Measurements from ENCODE around the gene ZMYM1.
"Not testable (repeated sequence)": the region's sequence is repeated elsewhere in the genome, so short reads cannot be mapped to it uniquely, and the experiment has no call there.

The ZMYM1 gene

DNA sequence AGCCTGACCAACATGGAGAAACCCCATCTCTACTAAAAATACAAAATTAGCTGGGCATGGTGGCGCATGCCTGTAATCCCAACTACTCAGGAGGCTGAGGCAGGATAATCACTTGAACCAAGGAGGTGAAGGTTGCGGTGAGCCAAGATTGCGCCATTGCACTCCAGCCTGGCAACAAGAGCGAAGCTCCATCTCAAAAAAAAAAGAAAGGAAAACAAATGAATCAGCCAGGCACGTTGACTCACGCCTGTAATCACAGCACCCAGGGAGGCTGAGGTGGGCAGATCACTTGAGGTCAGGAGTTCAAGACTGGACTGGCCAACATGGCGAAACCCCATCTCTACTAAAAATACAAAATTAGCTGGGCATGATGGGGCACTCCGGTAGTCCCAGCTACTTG, 2.8 kb upstream of the ZMYM1 start:
- not testable (repeated sequence) for DNase-seq (ENCODE audit: low read depth)

DNA sequence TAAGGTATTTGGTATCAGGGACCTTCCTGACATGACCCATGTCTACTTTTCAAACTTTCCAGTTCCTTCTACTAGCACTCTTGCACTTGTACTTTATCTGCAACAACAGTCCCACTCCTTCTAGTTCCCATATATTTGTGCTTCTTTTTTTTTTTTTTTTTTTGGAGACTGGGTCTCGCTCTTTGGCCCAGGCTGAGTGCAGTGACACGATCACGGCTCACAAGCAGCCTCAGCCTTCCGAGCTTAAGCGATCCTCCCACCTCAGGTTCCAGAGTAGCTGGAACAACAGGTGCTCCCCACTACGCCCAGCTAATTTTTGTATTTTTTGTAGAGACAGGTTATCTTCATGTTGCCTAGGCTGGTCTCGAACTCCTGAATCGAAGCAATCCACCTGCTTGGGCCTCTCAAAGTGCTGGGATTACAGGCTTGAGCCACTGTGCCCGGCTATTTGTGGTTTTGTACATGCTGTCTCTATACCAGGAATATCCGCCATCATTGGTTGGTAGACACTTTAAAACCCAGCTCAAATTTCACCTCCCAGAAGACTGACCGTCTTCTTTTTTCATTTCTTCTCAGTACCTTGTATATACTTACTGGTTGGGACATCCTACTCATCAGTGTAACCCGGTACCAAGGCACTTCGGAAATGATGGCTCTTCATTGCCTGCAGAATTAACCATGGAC, 1.1 kb downstream of the ZMYM1 start:
- no peak for DNase-seq (ENCODE audit: low read depth)

DNA sequence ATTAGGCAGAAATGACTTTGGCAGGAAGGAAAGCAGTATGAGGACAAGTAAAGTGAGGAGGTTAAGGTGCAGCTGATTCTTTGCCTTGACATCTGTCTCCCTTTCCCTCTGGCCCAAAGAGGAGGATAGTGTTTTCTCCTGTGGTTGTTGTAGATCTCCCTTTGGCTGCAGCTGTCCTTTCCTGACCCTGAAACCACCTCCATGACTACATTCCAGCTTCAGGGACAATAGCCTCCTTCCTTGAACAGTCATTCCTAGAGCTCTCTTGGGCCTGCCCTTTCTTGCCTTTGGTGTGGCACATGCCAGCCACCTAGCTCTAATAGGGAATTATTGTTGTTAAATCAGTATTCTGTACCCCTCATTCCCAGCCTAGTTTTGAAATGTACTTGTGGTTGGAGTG, 6.2 kb downstream of the ZMYM1 start:
- no peak for DNase-seq (ENCODE audit: low read depth)

DNA sequence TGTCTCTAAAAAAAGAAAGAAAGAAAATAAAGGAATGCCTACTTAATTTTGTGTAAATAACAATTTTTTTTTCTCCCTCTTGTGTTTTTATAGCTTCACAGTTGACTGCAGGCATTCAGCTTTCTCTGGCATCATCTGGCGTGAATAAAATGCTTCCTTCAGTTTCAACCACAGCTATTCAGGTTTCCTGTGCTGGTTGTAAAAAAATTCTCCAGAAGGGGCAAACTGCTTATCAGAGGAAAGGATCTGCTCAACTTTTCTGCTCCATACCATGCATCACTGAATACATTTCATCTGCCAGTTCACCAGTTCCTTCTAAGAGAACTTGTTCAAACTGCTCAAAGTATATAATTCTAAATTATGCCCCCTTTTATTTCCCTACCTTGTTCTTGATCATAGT, 18.0 kb downstream of the ZMYM1 start:
- DNase-seq (ENCODE audit: low read depth) = no peak

DNA sequence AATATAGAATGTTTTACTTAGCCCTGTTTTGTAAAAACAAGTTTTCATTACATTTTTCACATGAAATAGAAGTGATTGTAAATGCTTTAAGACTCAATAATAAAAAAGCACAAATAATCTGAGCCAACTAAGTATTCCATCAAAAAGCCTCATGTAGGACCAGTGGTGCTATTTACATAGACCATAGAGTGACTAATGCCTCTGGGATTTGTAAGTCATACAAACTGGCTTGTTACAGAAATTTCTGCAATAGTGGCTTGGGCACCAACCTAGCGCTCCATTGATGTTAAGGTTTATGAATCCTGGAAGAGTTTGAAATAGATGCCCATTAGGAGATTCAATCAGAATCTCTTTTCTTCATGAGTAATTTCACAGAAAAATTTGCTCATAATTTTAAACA, 31.9 kb downstream of the ZMYM1 start:
- DNase-seq (ENCODE audit: low read depth) = no peak

DNA sequence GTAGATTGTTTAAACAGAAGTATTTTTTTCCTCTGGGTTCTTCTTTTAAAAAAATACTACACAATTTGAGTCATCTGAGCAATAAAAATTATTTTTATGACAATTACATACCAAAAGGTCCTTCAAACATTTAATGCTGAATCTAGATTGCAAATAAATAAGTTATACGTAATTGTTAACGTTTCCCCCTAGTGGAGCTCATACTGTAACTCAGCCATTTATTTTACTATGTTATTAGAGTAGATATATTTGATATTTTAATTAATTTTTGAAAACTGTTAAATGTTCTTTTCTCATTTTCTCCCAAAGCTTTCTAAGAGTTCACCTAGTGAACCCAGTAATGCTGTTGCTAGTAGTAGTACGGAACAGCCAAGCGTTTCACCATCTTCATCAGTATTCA, 33.5 kb downstream of the ZMYM1 start:
- DNase-seq (ENCODE audit: low read depth) = no peak

DNA sequence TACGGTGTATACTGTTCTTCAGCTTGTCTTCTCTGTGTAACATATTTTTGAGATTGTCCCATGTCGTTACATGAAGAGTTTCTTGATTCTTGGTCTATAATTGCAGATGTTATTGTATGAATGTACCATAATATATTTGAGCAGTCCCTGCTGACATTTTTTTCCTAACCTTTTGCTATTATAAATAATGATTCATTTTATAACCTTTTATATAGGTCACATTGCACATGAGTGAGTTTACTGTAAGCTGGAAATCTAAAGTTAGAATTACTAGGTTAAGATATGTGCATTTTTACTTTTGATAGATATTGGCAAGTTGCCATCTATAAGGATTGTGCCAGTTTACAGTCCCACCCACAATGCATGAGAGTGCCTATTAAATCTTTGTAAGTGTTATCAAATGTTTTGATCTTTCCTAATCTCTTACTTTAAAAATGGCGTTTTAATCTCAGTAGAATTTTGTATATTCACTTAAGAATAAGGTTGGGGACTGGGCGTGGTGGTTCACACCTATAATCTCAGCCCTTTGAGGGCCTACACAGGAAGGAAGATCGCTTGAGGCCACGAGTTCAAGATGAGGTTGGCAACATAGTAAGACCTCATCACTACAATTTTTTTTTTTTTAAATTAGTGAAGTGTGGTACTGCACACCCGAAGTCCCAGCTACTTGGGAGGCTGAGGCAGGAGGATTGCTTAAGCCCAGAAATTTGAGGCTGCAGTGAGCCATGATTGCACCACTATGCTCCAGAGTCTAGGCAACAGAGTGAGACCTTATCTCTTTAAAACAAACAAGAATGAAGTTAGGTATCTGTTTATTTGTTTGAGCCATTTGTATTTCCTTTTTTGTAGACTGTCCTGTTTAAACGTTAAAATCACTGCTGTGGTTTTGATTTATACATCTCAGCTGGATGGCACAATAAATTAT, 36.5 kb downstream of the ZMYM1 start:
- DNase-seq (ENCODE audit: low read depth) = no peak

DNA sequence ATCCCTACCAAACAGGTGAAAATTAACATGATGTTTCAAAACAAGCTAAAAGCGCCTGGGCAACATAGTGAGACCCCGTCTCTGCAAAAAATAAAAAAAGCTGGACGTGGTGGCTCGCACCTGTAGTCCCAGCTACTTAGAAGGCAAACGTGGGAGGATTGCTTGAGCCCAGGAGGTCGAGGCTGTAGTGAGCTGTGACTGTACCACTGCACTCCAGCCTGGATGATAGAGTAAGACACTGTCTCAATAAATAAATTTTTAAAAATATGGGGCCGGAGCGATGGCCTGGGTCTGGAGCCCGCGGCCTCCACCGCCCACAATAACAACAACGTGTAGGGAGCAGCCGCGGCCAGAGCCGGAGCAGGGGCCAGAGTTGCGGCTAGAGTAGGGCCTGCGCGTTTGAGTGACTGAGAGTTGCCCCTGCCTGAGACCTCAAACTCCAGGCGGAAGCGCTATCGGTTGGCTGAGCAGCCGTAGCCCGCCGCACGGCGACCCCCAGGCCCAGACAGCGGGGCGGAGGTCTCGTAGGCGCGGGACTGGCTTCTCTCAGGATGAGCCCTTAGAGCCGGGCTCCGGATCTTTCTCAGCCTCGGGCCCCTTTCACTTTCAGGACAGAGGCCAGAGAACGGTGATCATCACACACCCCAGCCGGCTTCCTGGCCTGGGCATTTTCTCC, 41.4 kb downstream of the ZMYM1 start:
- DNase-seq (ENCODE audit: low read depth) = no peak

DNA sequence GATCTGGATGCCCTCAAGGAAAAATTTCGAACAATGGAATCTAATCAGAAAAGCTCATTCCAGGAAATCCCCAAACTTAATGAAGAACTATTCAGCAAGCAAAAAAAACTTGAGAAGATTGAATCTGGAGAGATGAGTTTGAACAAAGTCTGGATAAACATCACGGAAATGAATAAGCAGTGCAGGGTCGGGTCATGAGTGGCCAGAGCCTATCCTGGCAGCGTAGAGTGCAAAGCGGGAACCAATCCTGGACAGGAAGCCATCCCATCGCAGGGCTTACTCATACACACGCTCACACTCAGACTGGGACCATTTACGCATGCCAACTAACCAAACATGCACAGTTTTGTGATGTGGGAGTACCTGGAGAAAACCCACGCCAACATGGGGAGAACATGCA, 43.1 kb downstream of the ZMYM1 start:
- no peak for DNase-seq (ENCODE audit: low read depth)

DNA sequence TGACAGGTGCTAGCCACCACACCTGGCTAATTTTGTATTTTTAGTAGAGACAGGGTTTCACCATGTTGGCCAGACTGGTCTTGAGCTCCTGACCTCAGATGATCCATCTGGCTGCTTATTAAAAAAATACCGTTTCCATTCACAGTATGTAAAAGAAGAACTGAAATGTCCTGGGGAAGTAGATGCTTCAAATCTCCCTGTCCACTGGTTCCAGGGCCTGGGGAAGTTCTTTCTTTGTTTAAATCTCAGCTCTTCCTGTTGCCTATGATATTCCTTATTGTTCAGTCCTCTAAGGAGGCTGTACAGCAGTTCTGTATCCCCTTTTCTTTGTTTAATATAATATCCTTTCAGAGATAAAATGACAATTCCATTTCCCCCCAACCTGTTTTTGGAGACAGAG, 47.4 kb downstream of the ZMYM1 start:
- no peak for DNase-seq (ENCODE audit: low read depth)

DNA sequence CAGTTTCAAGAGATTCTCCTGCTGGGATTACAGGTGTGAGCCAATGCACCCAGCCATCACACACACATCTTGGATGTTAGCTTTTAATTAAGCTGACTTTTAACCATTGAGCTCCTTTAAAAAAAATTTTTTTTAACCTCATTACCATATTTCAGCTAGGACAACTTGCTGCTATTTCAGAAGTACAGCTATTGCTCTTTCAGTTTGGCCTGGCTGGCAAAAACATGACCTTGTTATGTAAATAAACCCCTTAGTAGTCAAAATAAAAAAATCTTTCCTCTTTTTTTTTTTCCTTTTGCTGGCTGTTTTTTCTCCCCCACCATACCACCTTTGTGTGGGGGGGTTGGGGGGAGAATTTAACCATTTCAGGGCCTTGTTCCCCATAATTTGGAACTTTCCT, 49.9 kb downstream of the ZMYM1 start:
- no peak for DNase-seq (ENCODE audit: low read depth)

DNA sequence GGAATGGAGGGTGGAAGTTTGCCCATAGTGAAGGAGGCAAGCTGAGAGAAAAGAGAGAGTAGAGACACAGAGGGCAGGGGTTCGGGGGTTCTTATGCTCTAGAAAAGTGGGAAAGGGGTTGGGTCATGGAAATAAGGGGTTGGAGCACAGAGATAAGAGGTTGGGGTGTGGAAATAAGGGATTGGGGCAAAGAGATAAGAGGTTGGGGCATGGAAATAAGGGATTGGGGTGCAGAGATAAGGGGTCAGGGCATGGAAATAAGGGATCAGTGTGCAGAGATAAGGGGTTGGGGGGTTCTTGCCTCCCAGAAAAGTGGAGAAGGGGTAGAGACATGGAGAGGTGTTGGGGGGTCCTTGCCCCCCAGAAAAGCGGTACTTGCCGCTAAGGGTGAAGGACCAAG, 57.6 kb downstream of the ZMYM1 start:
- no peak for DNase-seq (ENCODE audit: low read depth)

DNA sequence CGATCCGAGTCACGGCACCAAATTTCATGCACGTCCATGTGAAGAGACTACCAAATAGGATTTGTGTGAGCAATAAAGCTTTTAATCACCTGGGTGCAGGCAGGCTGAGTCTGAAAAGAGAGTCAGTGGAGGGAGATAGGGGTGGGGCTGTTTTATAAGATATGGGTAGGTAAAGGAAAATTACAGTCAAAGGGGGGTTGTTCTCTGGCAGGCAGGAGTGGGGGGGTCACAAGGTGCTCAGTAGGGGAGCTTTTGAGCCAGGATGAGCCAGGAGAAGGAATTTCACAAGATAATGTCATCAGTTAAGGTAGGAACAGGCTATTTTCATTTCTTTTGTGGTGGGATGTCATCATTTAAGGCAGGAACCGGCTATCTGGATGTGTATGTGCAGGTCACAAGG, 58.4 kb downstream of the ZMYM1 start:
- not testable (repeated sequence) for DNase-seq (ENCODE audit: low read depth)

DNA sequence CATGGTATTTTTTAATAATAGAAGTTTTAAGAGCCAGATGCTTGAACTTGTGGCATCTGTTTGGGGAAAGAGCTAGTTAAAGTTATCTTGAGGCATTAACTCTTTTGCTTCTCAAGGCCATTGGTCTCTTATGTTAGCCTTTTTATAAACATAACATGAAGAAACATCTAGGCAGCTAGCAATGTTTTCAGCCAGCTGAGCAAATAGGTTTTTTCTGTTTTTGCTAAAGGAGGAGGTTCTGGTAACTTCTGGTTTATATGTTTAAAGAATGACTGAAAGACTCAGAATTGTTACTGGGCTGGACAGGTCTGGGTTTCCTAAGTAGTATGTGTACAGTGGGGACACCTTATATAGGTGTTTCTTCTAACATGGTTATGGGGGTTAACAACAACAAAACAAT, 63.1 kb downstream of the ZMYM1 start:
- not testable (repeated sequence) for DNase-seq (ENCODE audit: low read depth)

DNA sequence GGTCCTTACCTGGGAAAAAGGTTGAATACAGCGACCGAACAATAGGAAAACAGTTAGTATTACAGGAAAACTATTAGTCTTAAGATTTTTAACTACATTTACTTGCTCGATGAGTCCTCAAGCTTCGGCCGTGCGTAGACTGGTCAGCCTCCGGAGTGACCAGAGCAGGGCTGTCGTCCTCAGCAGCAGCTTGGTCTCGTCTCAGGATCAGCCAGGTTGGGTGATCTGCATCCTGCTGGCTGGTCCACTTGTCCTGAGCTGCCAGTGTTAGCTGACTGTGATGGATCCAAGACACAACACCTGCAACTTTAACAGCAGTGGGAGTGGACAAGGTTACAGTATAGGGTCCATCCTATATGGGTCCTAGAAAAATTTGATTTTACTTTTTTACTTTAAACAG, 63.5 kb downstream of the ZMYM1 start:
- DNase-seq (ENCODE audit: low read depth) = not testable (repeated sequence)

DNA sequence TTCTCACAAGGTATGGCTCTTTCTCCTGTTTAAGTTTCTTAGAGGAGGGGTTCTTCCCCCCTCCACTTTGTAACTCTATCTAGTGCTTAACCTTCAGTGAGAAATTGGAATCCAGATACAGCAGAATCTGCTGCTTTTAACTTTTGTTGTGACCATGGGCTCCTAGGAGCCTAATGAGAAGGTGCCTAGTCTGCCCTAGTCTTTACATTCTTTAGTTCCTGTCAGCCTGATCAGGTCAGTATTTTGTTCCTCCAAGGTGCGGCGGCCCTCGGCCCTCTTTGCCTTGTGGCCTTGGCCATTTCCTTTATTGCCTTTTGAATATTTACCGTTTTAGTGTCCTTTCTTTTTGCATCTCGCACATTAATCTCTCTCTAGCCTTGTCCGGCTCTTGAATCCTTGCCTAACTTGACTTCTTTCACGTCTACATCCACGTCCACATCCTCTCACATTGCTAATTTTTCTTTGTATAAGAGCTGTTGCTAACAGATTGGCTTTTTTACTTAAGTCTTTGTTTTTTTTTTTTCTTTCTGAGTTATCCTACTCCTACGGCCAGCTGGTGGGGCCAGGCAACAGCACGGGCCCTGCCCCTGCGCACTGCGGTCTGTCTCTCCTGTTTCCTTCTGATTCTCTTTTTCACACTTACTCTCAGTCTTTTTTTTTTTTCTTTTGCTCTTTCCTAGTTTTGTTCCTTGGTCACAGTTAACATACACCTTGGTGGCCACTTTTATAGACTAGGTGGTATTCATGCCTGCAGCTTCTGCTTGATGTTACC, 64.7 kb downstream of the ZMYM1 start:
- no peak for DNase-seq (ENCODE audit: low read depth)

DNA sequence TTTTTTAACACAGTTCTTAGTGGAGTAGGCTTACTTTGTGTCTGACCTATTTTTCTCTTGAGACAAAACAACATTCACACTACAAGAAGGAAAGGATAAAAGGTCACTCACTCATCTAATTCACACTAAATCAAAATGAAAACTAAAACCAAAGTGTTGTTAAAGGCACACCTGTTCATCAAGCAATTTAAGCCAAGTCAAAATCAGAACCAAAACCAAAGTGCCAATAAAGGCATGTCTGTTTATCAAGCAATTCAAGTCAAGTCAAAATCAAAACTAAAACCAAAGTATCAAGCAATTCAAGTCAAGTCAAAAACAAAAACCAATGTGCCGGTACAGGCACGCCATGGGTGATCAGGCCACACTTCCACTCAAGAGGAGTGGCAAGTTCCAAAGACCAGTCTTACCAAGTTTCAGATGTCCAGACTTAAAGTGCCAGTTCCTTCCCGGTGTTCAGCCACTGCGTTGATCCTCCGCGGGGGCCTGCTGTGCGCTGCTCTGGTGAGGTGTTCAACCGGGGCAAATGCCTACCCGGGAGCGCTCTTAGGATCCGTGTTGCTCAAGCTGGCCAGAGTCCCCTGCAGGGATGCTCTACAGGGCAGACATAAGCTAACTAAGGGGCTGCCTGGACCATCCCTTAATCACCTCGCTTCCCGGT, 66.8 kb downstream of the ZMYM1 start:
- not testable (repeated sequence) for DNase-seq (ENCODE audit: low read depth)

DNA sequence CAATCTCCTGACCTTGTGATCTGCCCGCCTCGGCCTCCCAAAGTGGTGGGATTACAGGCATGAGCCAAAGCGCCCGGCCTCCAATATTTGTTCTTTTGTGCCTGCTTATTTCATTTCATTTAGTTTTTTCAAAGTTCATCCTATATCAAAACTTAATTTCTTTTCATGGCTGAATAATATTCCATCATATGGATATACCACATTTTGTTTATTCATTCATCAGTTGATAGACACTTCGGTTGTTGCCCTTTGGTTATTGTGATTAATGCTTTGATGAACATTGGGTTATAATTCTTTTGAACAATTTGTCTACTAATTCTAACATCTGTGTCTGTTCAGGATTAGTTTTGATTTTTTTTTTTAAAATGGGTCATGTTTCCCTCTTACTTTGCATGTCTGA, 72.0 kb downstream of the ZMYM1 start:
- no peak for DNase-seq (ENCODE audit: low read depth)

DNA sequence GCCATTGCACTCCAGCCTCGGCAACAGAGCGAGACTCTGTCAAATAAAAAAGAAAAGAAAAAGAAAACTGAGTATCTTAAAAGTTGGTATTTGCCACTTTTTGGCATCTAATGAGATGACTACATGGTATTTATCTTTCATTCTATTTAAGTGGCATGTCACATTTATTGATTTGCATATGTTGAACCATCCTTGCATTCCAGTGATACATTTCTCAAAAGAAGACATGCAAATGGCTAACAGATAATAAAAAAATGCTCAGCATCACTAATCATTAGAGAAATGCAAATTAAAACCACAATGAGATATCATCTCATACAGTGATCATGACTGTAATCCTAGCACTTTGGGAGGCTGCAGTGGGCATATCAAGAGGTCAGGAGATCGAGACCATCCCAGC, 85.7 kb downstream of the ZMYM1 start:
- DNase-seq (ENCODE audit: low read depth) = no peak

Measured in stimulated activated CD8-positive, alpha-beta memory T cell treated with anti-CD3 and anti-CD28 coated beads, Interleukin-12 subunit alpha, Interleukin-12 subunit beta, amount 100 ng/mL, for 1 hour (primary cell).